ENCODE results near the gene BCAS1. TPM values are rescaled to one million over a fixed set of nuclear protein-coding genes. Genes with fewer than 3 reads are reported as not detected.

The BCAS1 gene
- total RNA-seq, 5 donors from 2014 or later (not counting 1 experiment from before 2014, with no cell fraction given), result 0.26 to 0.76 (median 0.51) TPM; not detected in 1

- DNase-seq, result no peak
- ATAC-seq (replicated peaks in 1 of 4), result no peak
- Mint-ChIP-seq H3K27ac (peak overlapping the region; percentile 88 to 95), H3K4me1 (peaks cover 23 to 37% (median 23%) of the 10 kb centered on the region in 3 donors), H3K9me3 (no peaks in the 10 kb centered on the region), H3K4me3 (peak overlapping the region; percentile 88 to 91 (median 90)), H3K27me3 (no peaks in the 10 kb centered on the region), H3K36me3 (no peaks in the 10 kb centered on the region)
- H3K27me3 ChIP-seq (replicated peaks in 1 of 2; ENCODE audit: control insufficient read depth in 2 of 2, extremely low read depth in 1 of 2, insufficient read depth in 2 of 2, low read length in 1 of 2), result no peaks in the 10 kb centered on the region
- no peaks in the 10 kb centered on the region for H3K9me3 ChIP-seq
- H3K27ac ChIP-seq (ENCODE audit: low read length), result peak overlapping the region; percentile 62
- peaks cover 7 to 20% of the 10 kb centered on the region in 2 experiments for H3K4me1 ChIP-seq (ENCODE audit: control insufficient read depth in 1 of 2, extremely low read depth in 1 of 2, insufficient read depth in 2 of 2, low read length in 2 of 2)
- WGBS (ENCODE audit: insufficient coverage), result 80% methylated on average over 1 of the region's 6 CpGs
- CTCF ChIA-PET, result interaction anchor here (0.6 to 4.6 kb wide), 21 partner anchors 16 to 367 kb away, joined by 3 to 34 read pairs (median 4); no protein-coding TSS in a partner anchor
- peak overlapping the region; percentile 62 to 67 for H3K4me3 ChIP-seq (ENCODE audit: control insufficient read depth in 1 of 2, extremely low read depth in 1 of 2, low read length in 1 of 2)
- no peaks in the 10 kb centered on the region for H3K36me3 ChIP-seq (ENCODE audit: control insufficient read depth in 2 of 2, extremely low read depth in 1 of 2, insufficient read depth in 1 of 2, low read length in 1 of 2)
- POLR2A ChIA-PET, result interaction anchor here in 1 of 2 donors (0.7 kb wide), 1 partner anchor 20 kb away, joined by 3 read pairs; no protein-coding TSS in a partner anchor
Observed at GRCh38 chr20:53914781-53915445, 155.5 kb downstream of the BCAS1 start.

GRCh38 chr20:53914091-53914780 is 156.2 kb downstream of the BCAS1 start:
- ATAC-seq (replicated peaks in 1 of 4) (no peak), DNase-seq (no peak)
- Mint-ChIP-seq H3K9me3 (no peaks in the 10 kb centered on the region), H3K4me3 (peak overlapping the region; percentile 88 to 91 (median 90)), H3K27ac (peak overlapping the region in 1 of 2 donors; percentile 95), H3K36me3 (no peaks in the 10 kb centered on the region), H3K4me1 (peaks cover 23 to 37% (median 23%) of the 10 kb centered on the region in 3 donors), H3K27me3 (no peaks in the 10 kb centered on the region)
- H3K27me3 ChIP-seq (replicated peaks in 1 of 2; ENCODE audit: control insufficient read depth in 2 of 2, extremely low read depth in 1 of 2, insufficient read depth in 2 of 2, low read length in 1 of 2), result no peaks in the 10 kb centered on the region
- POLR2A ChIA-PET, result interaction anchor here in 1 of 2 donors (0.7 kb wide), 1 partner anchor 19 kb away, joined by 3 read pairs; no protein-coding TSS in a partner anchor
- CTCF ChIA-PET, result interaction anchor here (0.6 to 4.6 kb wide), 11 partner anchors 16 to 350 kb away, joined by 3 to 34 read pairs (median 5); no protein-coding TSS in a partner anchor
- H3K27ac ChIP-seq (ENCODE audit: low read length), result no peak overlapping the region
- peaks cover 7 to 20% of the 10 kb centered on the region in 2 experiments for H3K4me1 ChIP-seq (ENCODE audit: control insufficient read depth in 1 of 2, extremely low read depth in 1 of 2, insufficient read depth in 2 of 2, low read length in 2 of 2)
- no peaks in the 10 kb centered on the region for H3K9me3 ChIP-seq
- H3K4me3 ChIP-seq (ENCODE audit: control insufficient read depth in 1 of 2, extremely low read depth in 1 of 2, low read length in 1 of 2), result no peak overlapping the region
- WGBS (ENCODE audit: insufficient coverage), result no CpG with 5 or more reads among the region's 9 CpGs
- H3K36me3 ChIP-seq (ENCODE audit: control insufficient read depth in 2 of 2, extremely low read depth in 1 of 2, insufficient read depth in 1 of 2, low read length in 1 of 2), result no peaks in the 10 kb centered on the region

GRCh38 chr20:53911301-53911700 is 159.1 kb downstream of the BCAS1 start:
- H3K27ac Mint-ChIP-seq, result no peak overlapping the region
- no peaks in the 10 kb centered on the region for H3K27me3 Mint-ChIP-seq
- ChIA-PET CTCF (no interaction called here), POLR2A (no interaction called here)
- H3K4me3 ChIP-seq (ENCODE audit: control insufficient read depth in 1 of 2, extremely low read depth in 1 of 2, low read length in 1 of 2), result no peak overlapping the region
- peaks cover 7 to 19% of the 10 kb centered on the region in 2 experiments for H3K4me1 ChIP-seq (ENCODE audit: control insufficient read depth in 1 of 2, extremely low read depth in 1 of 2, insufficient read depth in 2 of 2, low read length in 2 of 2)
- H3K27me3 ChIP-seq (replicated peaks in 1 of 2; ENCODE audit: control insufficient read depth in 2 of 2, extremely low read depth in 1 of 2, insufficient read depth in 2 of 2, low read length in 1 of 2), result no peaks in the 10 kb centered on the region
- H3K36me3 ChIP-seq (ENCODE audit: control insufficient read depth in 2 of 2, extremely low read depth in 1 of 2, insufficient read depth in 1 of 2, low read length in 1 of 2), result no peaks in the 10 kb centered on the region
- no peaks in the 10 kb centered on the region for H3K9me3 Mint-ChIP-seq
- H3K36me3 Mint-ChIP-seq, result no peaks in the 10 kb centered on the region
- peaks cover 24 to 37% (median 30%) of the 10 kb centered on the region in 3 donors for H3K4me1 Mint-ChIP-seq
- 93% methylated on average over 6 of the region's 6 CpGs for WGBS (ENCODE audit: insufficient coverage)
- no peak for DNase-seq
- ATAC-seq (replicated peaks in 1 of 4), result no peak
- no peak overlapping the region for H3K27ac ChIP-seq (ENCODE audit: low read length)
- H3K4me3 Mint-ChIP-seq, result no peak overlapping the region
- H3K9me3 ChIP-seq, result no peaks in the 10 kb centered on the region

GRCh38 chr20:53910351-53911002 is 159.9 kb downstream of the BCAS1 start:
- H3K27me3 ChIP-seq (replicated peaks in 1 of 2; ENCODE audit: control insufficient read depth in 2 of 2, extremely low read depth in 1 of 2, insufficient read depth in 2 of 2, low read length in 1 of 2), result no peaks in the 10 kb centered on the region
- Mint-ChIP-seq H3K4me3 (no peak overlapping the region), H3K27ac (no peak overlapping the region), H3K36me3 (no peaks in the 10 kb centered on the region), H3K4me1 (peaks cover 17 to 34% (median 27%) of the 10 kb centered on the region in 3 donors), H3K27me3 (no peaks in the 10 kb centered on the region), H3K9me3 (no peaks in the 10 kb centered on the region)
- no peak overlapping the region for H3K27ac ChIP-seq (ENCODE audit: low read length)
- H3K4me1 ChIP-seq (ENCODE audit: control insufficient read depth in 1 of 2, extremely low read depth in 1 of 2, insufficient read depth in 2 of 2, low read length in 2 of 2), result peaks cover 7 to 11% of the 10 kb centered on the region in 2 experiments
- CTCF ChIA-PET, result no interaction called here
- no peaks in the 10 kb centered on the region for H3K36me3 ChIP-seq (ENCODE audit: control insufficient read depth in 2 of 2, extremely low read depth in 1 of 2, insufficient read depth in 1 of 2, low read length in 1 of 2)
- H3K4me3 ChIP-seq (ENCODE audit: control insufficient read depth in 1 of 2, extremely low read depth in 1 of 2, low read length in 1 of 2), result no peak overlapping the region
- H3K9me3 ChIP-seq, result no peaks in the 10 kb centered on the region
- 96% methylated on average over 8 of the region's 13 CpGs for WGBS (ENCODE audit: insufficient coverage)
- ATAC-seq (replicated peaks in 1 of 4), result no peak
- DNase-seq, result no peak
- POLR2A ChIA-PET, result interaction anchor here in 1 of 2 donors (0.6 kb wide), 1 partner anchor 63 kb away, joined by 3 read pairs; no protein-coding TSS in a partner anchor

GRCh38 chr20:53907968-53908751 is 162.2 kb downstream of the BCAS1 start:
- 88% methylated on average over 8 of the region's 11 CpGs for WGBS (ENCODE audit: insufficient coverage)
- Mint-ChIP-seq H3K27ac (no peak overlapping the region), H3K4me3 (no peak overlapping the region), H3K9me3 (no peaks in the 10 kb centered on the region), H3K27me3 (no peaks in the 10 kb centered on the region), H3K36me3 (no peaks in the 10 kb centered on the region), H3K4me1 (peaks cover 8 to 18% (median 18%) of the 10 kb centered on the region in 3 donors)
- Histone ChIP-seq H3K27me3 (replicated peaks in 1 of 2; ENCODE audit: control insufficient read depth in 2 of 2, extremely low read depth in 1 of 2, insufficient read depth in 2 of 2, low read length in 1 of 2) (no peaks in the 10 kb centered on the region), H3K27ac (ENCODE audit: low read length) (no peak overlapping the region), H3K36me3 (ENCODE audit: control insufficient read depth in 2 of 2, extremely low read depth in 1 of 2, insufficient read depth in 1 of 2, low read length in 1 of 2) (no peaks in the 10 kb centered on the region), H3K9me3 (no peaks in the 10 kb centered on the region), H3K4me3 (ENCODE audit: control insufficient read depth in 1 of 2, extremely low read depth in 1 of 2, low read length in 1 of 2) (no peak overlapping the region), H3K4me1 (ENCODE audit: control insufficient read depth in 1 of 2, extremely low read depth in 1 of 2, insufficient read depth in 2 of 2, low read length in 2 of 2) (peaks cover 0 to 2% of the 10 kb centered on the region in 2 experiments)
- ChIA-PET CTCF (interaction anchor here (0.6 to 1.0 kb wide), 4 partner anchors 10 to 357 kb away, joined by 3 to 10 read pairs (median 3); no protein-coding TSS in a partner anchor), POLR2A (interaction anchor here in 1 of 2 donors (0.5 kb wide), 1 partner anchor 30 kb away, joined by 4 read pairs; no protein-coding TSS in a partner anchor)
- ATAC-seq (replicated peaks in 1 of 4) (no peak), DNase-seq (no peak)

All from T-cell (primary cell).